Measurements from ENCODE around the gene PRDM15.

Gene PRDM15

DNA sequence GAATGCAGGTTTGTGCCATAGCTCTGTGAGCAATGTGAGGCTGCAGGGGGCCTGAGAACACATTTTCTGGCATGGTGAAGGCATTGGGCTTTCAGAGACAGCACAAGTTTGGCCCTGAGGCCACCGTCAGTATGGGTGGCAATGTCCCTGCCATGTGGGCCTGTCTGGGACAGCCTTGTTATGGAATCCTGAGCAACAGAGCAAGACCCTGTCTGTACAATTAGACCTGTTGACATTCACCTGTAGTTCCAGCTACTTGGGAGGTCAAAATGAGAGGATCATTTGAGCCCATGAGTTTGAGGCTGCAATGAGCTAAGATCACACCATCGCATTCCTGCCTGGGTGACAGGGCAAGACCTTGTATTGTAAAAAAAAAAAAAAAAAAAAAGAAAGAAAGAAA lies 35.6 kb downstream of the PRDM15 start:
- no peak for DNase-seq (ENCODE audit: low spot score)

DNA sequence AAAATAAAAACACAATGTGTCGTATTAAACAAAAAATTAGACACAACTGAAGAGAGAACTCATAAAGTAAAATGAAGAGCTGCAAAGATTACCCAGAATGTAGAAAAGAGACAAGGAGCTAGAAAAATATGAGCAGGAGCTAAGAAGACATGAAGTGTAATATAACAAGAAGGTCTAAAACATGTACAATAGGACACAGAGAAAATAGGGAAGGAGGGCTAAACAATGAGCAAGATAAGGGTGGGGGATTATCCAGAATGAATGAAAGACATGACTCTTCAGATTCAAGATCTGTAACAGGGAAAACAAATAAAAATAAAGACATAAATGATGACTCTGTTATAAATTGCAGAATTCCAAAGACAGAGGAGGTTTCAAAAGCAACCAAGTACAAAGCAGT lies 38.3 kb downstream of the PRDM15 start:
- DNase-seq (ENCODE audit: low spot score): no peak

DNA sequence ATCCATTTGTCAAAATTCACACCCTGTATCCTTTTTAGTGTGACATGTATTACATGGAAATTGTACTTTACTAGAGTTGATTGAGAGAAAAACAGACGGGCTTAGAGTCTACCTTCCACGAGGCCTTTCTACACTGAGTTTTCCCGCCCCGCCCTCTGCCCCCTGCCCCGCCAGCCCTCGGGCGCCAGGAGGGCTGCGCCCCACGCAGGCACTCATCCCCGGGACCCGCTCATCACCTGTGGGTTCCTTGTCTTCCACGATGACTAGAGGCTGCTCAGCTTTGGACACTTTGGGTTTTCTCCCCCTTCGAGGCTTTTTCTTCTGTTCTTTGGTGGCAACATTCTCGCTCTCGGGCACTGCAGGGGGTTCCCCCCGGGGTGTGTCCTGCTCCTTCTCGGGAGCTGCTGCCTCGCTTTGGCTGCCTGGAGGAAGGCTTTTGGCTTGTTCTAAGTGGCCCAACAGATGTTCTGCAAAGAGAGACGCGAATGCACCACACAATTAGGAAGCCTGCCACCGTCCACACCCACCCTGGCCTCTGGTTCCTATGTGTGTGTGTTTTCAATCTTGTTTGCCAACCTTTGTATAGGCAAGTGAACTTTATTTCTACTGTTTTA lies 39.6 kb downstream of the PRDM15 start:
- no peak for DNase-seq (ENCODE audit: low spot score)

DNA sequence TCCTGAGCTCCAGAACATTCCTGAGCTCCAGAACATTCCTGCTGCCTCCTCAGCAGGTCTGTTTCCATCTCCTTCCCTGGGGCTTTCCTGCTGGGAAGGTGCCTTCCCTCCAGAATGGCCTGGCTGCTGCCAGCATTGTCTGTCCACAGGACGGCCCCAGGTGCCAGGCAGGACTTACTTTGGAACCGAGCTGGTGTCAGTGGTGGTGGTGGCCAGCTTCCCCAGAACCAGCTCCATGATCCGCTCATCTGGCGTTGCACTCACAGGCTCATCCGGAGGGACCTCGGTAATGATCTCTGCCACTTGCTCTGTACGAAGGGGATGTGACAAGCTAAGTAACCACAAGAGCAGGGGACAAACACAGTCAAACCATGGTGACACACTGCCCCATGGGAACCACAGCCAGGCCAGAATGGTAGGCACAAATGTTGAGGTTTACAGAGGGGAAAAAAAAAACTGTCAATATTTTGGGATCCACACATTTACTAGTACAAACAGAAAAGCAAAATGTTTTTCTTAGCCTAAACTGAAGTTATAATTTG lies 41.3 kb downstream of the PRDM15 start:
- no peak for DNase-seq (ENCODE audit: low spot score)

DNA sequence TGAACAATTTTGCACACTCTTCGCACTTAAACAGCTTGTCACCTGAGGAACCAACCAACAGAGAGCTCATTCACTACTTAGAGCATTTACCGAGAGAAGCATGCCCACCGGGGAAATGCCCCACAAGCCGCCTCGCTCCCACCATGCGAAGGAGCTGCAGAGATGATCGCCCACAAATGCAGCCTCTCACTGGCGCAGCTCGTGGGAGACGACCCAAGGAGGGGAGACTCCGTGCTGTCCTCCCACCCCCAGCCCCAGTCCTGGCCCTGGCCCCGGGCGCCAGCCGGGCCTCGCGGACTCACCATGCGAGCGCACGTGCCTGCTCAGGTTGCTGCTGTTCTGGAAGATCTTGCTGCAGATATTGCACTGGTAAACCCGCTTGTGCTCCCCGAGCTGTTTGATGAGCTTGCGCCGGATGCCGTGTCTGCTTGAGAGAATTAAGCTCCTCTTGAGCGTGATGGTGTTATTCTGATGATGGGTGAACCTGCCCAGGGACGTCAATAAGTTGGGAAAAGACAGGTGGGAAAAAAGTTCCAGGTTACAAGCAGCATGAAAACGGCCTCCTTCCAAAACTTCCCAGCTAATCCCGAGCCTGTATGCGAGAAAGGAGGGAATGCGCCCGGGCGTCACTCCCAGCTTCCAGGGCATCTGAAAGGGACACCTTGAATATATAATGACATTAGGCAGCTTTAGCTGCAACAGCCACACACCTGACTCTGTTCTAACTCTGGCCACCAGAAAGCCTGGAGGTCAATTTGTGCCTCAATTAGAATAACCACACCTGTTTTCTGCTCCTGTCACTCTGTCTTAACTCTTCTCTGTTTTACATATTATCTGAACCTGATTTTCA lies 42.8 kb downstream of the PRDM15 start:
- no peak for DNase-seq (ENCODE audit: low spot score)

DNA sequence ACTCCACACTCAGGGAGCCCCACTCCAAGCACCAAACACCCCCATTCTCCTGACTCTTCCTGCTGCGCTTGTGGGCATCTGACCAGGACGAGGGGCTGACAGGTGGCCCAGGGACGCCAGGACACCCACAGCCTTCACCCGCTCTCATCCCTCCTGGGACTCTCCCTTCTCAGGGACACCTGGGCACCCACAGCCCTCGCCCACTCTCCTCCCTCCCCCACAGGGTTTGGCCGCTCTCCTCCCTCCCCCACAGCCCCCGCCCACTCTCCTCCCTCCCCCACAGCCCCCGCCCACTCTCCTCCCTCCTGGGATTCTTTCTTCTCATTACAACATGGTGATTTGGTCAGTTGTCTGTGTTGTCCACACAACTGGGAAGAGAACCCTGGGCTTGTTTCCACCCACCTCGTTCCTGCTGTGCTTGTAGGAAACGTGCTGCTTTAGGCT lies 43.4 kb downstream of the PRDM15 start:
- DNase-seq (ENCODE audit: low spot score): no peak

DNA sequence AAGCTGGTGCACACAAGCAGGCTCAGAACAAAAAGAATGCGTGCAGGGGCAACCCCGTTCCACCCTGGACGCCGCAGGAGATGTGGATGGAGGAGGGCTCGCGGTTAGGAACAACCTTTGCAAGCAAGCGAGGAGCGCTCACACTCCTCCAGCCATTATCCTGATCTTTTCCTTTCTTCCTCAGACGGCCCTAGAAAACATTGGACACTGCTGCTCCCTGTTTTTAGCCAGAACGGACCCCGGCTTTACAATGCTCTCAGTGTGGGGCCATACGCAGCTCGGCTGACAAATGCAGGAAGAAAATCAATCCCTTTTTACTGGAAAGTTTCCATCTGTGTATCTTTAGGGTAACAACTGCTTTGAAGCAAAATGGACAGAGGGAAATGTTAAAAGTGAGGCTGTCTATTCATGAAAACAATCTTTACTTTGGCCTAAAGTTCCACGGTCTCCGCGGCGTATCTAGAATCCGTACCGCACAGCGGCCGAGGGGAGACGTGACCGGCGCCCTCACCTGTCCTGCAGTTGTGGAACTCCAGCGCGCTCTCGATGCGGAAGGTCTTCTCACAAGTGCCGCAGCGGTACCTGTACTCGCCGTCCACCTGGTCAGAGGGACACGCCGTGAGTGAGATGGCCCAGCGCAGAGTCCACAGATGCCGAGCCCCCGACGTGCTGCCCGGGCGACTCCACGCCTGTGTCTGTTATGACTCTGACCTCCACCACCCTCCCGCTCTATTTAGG lies 44.0 kb downstream of the PRDM15 start:
- DNase-seq (ENCODE audit: low spot score): no peak

DNA sequence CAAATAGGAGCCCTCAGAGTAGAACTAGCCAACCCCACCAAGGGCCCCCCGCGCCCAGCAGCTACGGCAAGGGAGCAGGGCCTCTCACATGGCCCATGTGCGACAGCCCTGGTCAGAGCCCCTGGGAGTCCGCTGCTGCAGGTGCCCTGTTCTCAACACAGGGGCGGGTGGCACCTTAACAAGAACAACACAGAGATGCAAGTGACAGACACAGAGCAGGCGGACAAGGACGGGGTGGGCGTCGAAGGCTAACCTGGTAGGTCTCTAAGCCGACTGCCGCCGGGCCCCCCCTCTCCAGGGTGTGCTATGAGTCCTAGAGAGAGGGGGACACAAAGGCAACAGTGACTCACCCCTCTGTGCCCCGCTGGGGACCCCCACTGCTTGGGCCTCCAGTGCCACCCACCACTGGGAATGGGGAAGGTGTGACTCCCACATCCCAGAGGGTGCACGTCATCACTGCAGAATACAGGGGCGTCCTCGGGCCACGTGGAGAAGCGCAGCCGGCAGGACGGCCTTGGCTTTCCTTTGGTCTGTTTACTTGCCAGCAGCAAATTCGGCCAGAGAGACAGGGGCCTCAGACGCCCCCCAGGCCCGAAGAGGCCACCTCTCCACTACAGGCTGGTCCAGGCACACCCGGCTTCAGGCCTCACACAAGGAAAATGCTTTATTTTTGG lies 44.8 kb downstream of the PRDM15 start:
- no peak for DNase-seq (ENCODE audit: low spot score)

DNA sequence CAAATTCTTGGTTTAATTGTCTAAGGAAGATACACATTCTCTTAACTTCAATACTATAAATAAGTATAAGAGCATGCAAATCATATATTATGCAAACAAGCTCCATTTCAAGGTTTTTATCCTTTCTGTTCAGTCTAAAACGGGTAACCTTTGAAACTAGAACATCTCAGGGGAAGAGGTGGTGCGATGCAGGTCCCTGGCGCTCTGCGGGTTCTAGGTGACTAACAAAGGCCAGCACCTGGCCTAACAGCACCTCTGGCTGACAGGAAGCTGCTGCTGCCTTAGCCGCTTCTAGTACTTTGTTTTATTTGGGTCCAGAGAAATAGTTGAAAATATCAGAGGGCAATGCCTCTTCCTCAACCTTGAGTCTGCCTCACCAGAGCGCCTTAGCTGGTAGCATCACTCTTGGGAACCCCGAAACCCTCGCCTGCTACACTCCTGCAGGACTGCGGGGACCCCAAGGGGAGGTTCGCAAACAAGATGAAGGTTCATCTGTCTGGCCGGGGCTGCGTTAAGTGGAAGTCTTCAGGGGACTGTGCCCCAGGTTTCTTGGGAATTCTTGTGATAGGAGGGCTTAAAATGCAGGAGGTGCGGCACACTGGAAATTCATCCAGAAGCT lies 45.5 kb downstream of the PRDM15 start:
- no peak for DNase-seq (ENCODE audit: low spot score)

DNA sequence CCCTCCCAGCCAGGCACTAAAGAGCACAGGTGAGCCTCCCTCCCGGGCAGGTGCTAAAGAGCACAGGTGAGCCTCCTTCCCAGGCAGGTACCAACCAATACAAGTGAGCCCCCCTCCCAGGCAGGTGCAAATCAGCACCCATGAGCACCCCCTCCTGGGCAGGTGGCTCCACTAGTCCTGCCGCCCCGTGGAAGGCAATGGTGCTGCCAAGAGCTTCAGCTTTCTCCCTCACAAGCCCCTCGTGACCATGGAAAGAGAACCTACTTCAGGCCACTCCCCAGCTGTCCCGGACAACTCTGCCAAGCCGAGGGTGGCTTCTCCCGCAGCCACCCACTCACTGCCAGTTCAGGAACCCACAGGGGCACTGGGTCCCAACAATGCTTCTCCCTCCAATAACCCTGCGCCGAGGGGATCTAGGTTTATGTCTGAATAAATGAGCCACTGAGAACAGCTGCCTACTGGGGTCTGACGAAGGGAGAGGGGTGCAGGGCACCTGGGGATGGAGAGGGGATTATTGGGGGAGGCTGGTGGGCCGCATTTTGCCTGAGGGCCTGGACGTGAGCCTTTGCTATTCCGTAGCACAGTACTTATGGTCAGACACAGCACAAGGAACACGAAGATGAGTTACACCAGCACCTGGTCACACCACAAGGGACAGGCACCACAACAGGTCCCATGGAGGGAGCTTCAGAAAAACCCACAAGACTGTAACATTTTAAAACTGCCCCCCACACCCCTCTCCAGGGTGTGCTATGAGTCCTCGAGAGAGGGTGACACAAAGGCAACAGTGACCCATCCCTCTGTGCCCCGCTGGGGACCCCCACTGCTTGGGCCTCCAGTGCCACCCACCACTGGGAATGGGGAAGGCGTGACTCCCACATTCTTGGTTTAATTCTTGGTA lies 46.3 kb downstream of the PRDM15 start:
- no peak for DNase-seq (ENCODE audit: low spot score)

DNA sequence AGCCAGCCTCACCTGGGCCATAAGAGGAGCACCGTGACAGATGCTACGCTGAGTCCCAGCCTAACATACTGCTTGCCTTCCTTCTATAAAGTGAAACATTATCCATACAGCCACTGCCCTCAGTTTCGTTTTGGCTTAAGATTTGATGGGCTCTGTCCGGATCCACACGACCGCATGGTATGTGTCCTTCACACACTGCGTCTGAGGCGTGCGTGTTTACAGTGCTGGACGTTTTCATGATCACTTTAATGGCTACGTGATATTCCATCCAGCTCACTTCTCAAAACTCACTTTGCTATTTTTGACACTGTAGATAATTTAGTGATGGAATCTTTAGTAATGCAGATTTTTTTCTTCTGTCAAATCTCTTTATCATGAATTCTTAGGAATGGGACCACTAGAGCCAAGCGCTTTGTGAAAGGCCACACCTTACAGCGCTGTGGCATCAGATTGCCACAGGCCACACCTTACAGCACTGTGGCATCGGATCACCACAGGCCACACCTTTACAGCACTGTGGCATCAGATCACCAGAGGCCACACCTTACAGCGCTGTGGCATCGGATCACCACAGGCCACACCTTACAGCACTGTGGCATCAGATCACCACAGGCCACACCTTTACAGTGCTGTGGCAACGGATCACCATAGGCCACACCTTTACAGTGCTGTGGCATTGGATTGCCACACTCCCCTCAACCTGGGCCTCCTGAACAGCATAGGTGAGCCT lies 47.1 kb downstream of the PRDM15 start:
- no peak for DNase-seq (ENCODE audit: low spot score)

DNA sequence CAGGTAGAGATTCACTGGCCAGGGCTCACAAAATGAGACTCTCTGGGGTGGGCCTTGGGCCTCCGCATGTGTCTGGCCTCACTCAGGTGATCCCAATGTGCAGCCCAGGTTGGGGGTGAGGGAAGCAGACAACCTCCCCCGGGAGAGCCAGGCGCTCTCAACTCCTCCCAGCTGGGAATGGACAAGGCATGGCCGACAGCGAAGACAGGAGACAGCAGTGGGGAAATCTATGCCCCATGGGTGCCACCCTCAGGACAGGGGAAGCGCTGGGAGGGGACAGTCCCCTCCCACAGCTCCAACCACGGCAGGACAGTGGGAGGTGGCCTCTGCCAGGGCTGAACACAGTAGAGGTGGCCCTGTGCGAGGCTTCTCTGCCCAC lies 47.7 kb downstream of the PRDM15 start:
- no peak for DNase-seq (ENCODE audit: low spot score)

DNA sequence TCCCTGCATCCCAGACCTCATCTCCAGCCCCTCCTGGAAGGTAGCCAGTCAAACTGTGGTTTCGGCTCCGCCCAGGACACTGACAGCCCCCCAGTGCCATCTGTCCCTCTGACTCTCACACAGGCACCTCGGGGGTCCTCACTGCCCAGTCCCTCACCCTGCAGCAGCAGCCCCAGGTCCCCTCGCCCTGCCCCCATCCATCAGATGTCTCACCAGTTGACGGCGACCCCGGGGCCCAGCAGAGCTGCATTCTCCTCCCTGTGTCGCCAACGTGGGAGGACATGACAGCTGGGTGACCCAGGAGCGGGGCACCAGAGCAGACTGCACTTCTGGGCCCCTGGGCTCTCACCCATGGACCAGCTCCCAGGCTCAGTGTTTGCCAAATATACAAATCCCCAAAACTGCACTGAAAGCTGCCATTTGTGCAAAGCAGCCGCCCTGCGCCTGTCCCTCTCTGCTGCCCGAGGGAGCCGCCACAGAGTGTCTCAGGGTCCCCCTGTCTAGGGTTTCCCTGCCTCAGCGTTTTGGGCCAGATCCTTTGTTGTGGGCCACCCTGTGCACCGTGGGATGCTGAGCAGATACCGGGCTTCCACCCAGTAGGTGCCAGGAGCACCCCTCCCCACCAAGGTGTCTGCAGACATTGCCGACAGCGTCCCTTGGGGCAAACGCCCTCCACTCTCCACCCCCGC lies 48.2 kb downstream of the PRDM15 start:
- no peak for DNase-seq (ENCODE audit: low spot score)

DNA sequence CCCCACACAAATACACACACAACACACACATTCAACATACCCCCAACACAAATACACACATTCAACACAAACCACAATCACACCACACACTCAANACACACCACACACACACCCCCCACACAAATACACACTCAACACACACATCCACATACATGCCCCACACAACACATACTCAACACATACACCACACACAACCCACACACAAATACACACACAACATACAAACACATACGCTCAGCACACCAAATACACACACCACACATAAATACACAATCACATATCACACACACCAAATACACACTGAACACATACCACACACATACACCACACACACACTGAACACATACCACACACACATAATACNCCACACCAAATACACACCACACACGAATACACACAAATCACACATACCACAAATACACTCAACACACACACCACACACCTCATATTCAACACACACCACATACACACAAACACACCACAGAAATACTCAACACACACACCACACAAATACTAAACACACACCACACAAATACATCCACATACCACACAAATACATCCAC lies 48.9 kb downstream of the PRDM15 start:
- no peak for DNase-seq (ENCODE audit: low spot score)

DNA sequence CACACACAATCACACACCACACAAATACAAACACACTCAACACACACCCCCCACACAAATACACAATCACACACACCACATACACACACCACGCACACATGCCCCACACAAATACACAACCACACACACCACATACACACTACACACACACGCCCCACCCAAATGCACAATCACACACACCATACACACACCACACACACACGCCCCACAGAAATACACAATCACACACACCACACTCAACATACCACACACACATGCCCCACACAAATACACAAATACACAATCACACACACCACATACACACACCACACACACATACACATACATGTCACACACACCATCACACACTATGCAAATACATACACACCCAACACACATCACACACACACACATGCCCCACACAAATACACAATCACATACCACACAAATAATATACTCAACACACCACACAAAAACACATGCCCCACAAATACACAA lies 50.2 kb downstream of the PRDM15 start:
- DNase-seq (ENCODE audit: low spot score): no peak

DNA sequence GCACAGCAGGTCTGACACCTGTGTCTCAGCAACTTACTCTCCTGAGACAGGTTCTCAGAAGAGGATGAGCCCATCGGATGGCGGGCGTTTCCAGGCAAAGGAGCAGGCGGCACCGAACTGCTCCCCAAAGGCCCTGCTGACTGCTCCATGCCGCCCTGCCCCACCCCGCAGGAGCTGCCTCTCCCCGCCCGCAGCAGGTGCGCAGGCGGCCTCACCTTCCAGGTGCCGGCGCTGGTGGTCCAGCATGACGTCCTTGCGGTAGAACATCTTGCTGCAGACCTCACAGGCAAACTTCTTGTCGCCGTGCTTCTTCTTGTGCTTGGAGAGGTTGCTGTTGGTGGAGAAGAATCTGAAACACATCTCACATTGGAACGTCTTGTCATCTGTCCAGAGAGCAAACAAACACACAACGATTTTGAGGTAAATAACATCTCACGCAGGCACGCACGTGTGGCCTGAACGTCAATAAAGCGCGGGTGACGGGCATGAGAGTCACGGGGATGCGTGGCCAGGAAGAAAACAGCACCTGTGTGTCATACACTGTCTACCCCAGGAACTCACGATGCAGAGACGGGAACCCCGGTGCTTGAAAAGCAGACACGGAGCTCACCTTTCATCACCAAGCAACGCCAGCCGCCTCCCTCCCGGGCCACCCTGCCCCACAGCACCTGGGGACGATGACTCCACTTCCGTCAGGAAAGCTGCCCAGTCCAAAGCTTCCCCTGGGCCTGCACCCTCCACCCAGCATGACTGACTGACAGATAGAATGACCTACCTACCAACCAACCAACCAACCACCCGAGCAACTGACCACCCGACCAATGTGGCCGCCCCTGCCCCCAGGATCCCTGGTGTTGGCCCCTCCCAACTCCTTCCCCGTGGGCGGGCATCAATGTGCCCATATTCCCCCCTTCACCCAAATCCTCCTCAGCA lies 50.9 kb downstream of the PRDM15 start:
- no peak for DNase-seq (ENCODE audit: low spot score)

DNA sequence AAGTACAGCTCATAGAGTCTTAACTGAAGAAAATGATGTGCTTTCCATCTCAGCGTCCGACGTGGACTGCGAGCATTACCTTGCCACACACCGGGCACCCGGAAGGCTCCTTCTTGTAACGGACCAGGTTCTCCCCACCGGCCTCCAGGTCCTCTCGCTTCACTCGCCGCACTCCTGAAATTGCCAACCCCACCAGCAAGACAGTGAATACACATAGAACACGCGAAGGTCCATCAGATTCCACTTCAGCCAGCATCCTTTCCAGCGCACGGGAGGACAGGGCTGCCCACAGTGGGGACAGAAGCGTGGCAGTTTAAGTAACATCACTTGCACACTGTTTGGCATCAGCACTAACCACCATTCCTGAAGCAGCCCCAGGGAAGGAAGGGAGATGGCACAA lies 53.3 kb downstream of the PRDM15 start:
- DNase-seq (ENCODE audit: low spot score): no peak

DNA sequence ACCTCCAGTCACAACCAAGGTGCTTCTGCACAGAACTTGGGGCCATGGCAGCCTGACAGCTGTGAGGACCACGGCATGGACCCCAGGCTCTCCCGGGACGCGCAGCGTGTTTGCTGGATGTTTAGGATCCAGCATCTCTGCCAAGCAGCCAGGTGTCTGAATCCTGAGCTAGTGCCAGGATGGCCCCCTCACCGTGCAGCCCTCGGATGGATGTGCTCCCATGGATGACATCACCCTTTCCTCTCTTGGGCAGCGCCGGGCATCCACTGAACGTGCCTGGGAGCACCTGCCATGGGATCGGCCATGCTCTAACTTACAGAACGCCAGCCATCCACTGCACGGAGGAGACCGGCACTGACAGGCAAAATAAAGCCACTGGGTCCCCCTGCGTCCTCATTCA lies 53.9 kb downstream of the PRDM15 start:
- no peak for DNase-seq (ENCODE audit: low spot score)

Data from RKO (cell line).